Measurements from ENCODE around the gene ZRANB1.

DNA sequence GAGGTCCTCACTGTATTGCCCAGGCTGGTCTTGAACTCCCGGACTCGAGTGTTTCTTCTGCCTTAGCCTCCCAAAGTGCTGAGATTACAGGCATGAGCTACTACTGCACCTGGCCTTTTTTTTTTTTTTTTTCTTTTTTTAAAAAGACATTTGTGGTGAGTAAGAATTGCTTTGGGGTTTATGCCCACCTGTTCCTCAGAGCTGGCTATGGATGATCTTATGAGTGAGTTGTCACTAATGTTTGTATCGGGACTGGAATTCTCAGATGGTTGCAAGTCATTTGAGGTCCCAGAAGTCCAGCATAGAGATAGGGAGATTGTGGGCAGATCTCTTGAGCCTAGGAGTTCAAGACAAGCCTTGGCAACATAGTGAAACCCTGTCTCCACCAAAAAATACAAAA is 35.2 kb downstream of the ZRANB1 start:
- TF ChIP-seq, protein P1, sequence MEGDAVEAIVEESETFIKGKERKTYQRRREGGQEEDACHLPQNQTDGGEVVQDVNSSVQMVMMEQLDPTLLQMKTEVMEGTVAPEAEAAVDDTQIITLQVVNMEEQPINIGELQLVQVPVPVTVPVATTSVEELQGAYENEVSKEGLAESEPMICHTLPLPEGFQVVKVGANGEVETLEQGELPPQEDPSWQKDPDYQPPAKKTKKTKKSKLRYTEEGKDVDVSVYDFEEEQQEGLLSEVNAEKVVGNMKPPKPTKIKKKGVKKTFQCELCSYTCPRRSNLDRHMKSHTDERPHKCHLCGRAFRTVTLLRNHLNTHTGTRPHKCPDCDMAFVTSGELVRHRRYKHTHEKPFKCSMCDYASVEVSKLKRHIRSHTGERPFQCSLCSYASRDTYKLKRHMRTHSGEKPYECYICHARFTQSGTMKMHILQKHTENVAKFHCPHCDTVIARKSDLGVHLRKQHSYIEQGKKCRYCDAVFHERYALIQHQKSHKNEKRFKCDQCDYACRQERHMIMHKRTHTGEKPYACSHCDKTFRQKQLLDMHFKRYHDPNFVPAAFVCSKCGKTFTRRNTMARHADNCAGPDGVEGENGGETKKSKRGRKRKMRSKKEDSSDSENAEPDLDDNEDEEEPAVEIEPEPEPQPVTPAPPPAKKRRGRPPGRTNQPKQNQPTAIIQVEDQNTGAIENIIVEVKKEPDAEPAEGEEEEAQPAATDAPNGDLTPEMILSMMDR (IDR thresholded peaks at IDR 0.05), result no peak
- TF ChIP-seq POLR2A (IDR thresholded peaks at IDR 0.05), result no peak

Data from testis (tissue), 2 donors.